ENCODE measurements around the gene C11orf24. TPM values are rescaled to one million over a fixed set of nuclear protein-coding genes. Genes with fewer than 3 reads are reported as not detected.
A peak's percentile ranks its signal among the peaks of the same experiment; 100 is the strongest.

C11orf24 gene
- total and polyA plus RNA-seq, 9 of the 15 experiments (the other 6 are each of a cell fraction or from before 2014, with no cell fraction given), result 2.0 to 65.2 (median 32.5) TPM

- CTCF ChIA-PET (ENCODE audit: low intra/inter-chr PET ratio), result no interaction called here
- no peaks in the 10 kb centered on the region for H3K9me1 ChIP-seq (ENCODE audit: control insufficient read depth, insufficient read depth, low read length)
- peaks cover 35% of the 10 kb centered on the region for H3K79me2 ChIP-seq (ENCODE audit: control insufficient read depth, insufficient read depth, low read length)
- DNase-seq (ENCODE audit: extremely low read depth in 1 of 4, low spot score in 3 of 4) (no peak), FAIRE-seq (no peak), ATAC-seq (no peak)
- H3K27ac ChIP-seq (ENCODE audit: extremely low read depth, low read depth, low read length), result no peak overlapping the region; the same call in 2 of the 3 replicates
- no peak overlapping the region for H3K4me3 ChIP-seq
- no peaks in the 10 kb centered on the region for H3K27me3 ChIP-seq (ENCODE audit: control insufficient read depth in 2 of 2, insufficient read depth in 2 of 2, low read length in 2 of 2)
- H4K20me1 ChIP-seq (replicated peaks; ENCODE audit: control insufficient read depth, insufficient read depth, low read length), result no peaks in the 10 kb centered on the region
- intact Hi-C loops (cut with micrococcal nuclease), result no loop called here
- H3K4me1 ChIP-seq (replicated peaks in 1 of 2; ENCODE audit: control insufficient read depth in 2 of 2, insufficient read depth in 2 of 2, low read length in 2 of 2), result peaks cover 13 to 25% of the 10 kb centered on the region in 2 experiments; a peak in 4 of 5 replicates
- in situ Hi-C loops (cut with MboI), result no loop called here
- no peak overlapping the region for H2AFZ ChIP-seq (ENCODE audit: low read depth, low read length)
- 20% methylated on average over 1 of the region's 1 CpG for WGBS (ENCODE audit: insufficient coverage, low coverage, missing lambda C conversion rate)
- no peaks in the 10 kb centered on the region for H3K9me3 ChIP-seq (replicated peaks; ENCODE audit: control insufficient read depth, insufficient read depth, low read depth, low read length)
- no peak overlapping the region for H3K4me2 ChIP-seq (ENCODE audit: insufficient read depth, low read length)
- TF ChIP-seq LCOR (CRISPR knock-in tag; IDR thresholded peaks at IDR 0.05), result no peak
- POLR2A ChIA-PET, result interaction anchor here (0.8 to 1.2 kb wide), 3 partner anchors 8 to 18 kb away, joined by 3 to 4 read pairs (median 4); no protein-coding TSS in a partner anchor
- TSS peak; percentile 7 for BruUV-seq (replicated peaks)
- H3K36me3 ChIP-seq (ENCODE audit: control insufficient read depth, insufficient read depth, low read length), result peaks cover 14% of the 10 kb centered on the region; the same call in 2 of the 3 replicates
- H3K9ac ChIP-seq (ENCODE audit: insufficient read depth in 1 of 2, low read depth in 2 of 2, low read length in 2 of 2), result no peak overlapping the region
Measured at GRCh38 chr11:68274306-68274705, 2.5 kb upstream of the C11orf24 start.

GRCh38 chr11:68273026-68273738 is 1.4 kb upstream of the C11orf24 start:
- Histone ChIP-seq H3K9me1 (ENCODE audit: control insufficient read depth, insufficient read depth, low read length) (no peaks in the 10 kb centered on the region), H3K4me2 (ENCODE audit: insufficient read depth, low read length) (peak overlapping the region; percentile 80), H2AFZ (ENCODE audit: low read depth, low read length) (no peak overlapping the region), H3K27me3 (ENCODE audit: control insufficient read depth in 2 of 2, insufficient read depth in 2 of 2, low read length in 2 of 2) (no peaks in the 10 kb centered on the region), H4K20me1 (replicated peaks; ENCODE audit: control insufficient read depth, insufficient read depth, low read length) (no peaks in the 10 kb centered on the region), H3K9me3 (replicated peaks; ENCODE audit: control insufficient read depth, insufficient read depth, low read depth, low read length) (no peaks in the 10 kb centered on the region), H3K27ac (ENCODE audit: extremely low read depth, low read depth, low read length) (0 out of 3 replicates have a peak overlapping the region, but pooled peaks have one; percentile 20), H3K36me3 (ENCODE audit: control insufficient read depth, insufficient read depth, low read length) (peaks cover 22% of the 10 kb centered on the region; the same call in 2 of the 3 replicates), H3K79me2 (ENCODE audit: control insufficient read depth, insufficient read depth, low read length) (peaks cover 44% of the 10 kb centered on the region), H3K4me1 (replicated peaks in 1 of 2; ENCODE audit: control insufficient read depth in 2 of 2, insufficient read depth in 2 of 2, low read length in 2 of 2) (peaks cover 14 to 28% of the 10 kb centered on the region in 2 experiments; a peak in 4 of 5 replicates), H3K9ac (ENCODE audit: insufficient read depth in 1 of 2, low read depth in 2 of 2, low read length in 2 of 2) (peak overlapping the region; percentile 30 to 97; a peak in 3 of 4 replicates), H3K4me3 (peak overlapping the region; percentile 90; the same call in 1 of the 2 replicates)
- CTCF ChIA-PET (ENCODE audit: low intra/inter-chr PET ratio), result no interaction called here
- no TSS peak for BruUV-seq (replicated peaks)
- POLR2A ChIA-PET, result interaction anchor here (0.5 to 4.8 kb wide), 9 partner anchors 13 to 1430 kb away, joined by 3 to 25 read pairs (median 4); no protein-coding TSS in a partner anchor
- WGBS (ENCODE audit: insufficient coverage, low coverage, missing lambda C conversion rate), result 95% methylated on average over 19 of the region's 21 CpGs
- in situ Hi-C loops (cut with MboI), result no loop called here
- ATAC-seq (no peak), FAIRE-seq (no peak), DNase-seq (ENCODE audit: extremely low read depth in 1 of 4, low spot score in 3 of 4) (no peak)
- TF ChIP-seq ZNF311 (CRISPR knock-in tag; IDR thresholded peaks at IDR 0.05) (no peak), NR0B1 (IDR thresholded peaks at IDR 0.05; ENCODE audit: partially characterized antibody) (no peak)
- intact Hi-C loops (cut with micrococcal nuclease), result no loop called here
